HepG2 (cell line): Measurements from ENCODE around the gene EIF2AK2. TPM values are rescaled to one million over a fixed set of nuclear protein-coding genes. Genes with fewer than 3 reads are reported as not detected.

Experiments
- ATAC-seq: fragments of 200-7000 bp; cut with Tn5 transposase; 3 replicates; pipeline ENCODE4 v1.9.1; 2020; ENCODE audit warnings: mild to moderate bottlenecking, moderate library complexity
- BruUV-seq: library from RNA; stranded (reverse); fragments of 400-500 nt; replicated peaks from 2 replicates; lab custom pipeline; 2021; lab: Mats Ljungman, UMichigan
- CTCF ChIA-PET: fragments of 300-600 bp; formaldehyde crosslinking; extraction: SDS; loops from one replicate; lab custom pipeline; 2021; ENCODE audit warnings: low total read pairs, inconsistent platforms, low intra/inter-chr PET ratio; lab: Yijun Ruan, JAX
- POLR2A ChIA-PET: fragments of 350-600 bp; sonication (Branson Sonifier 250); formaldehyde crosslinking; loops from one replicate; lab custom pipeline; 2020; ENCODE audit warnings: antibody characterized with exemption, inconsistent platforms; lab: Yijun Ruan, JAX
- DNase-seq: peaks from one replicate; pipeline ENCODE4 v3.0.0-alpha.2; 2015; ENCODE audit warnings: low spot score
- FAIRE-seq: peaks from 3 replicates; lab custom pipeline; 2011; peaks lifted over from hg19 to GRCh38; lab: Jason Lieb, UNC
- H2AFZ ChIP-seq: one replicate; pipeline ENCODE4 v1.6.1; 2011; ENCODE audit warnings: low read length, inconsistent platforms
- H3K27ac ChIP-seq: fragments of 300-600 bp; 3 replicates; pipeline ENCODE4 v1.8.0; 2011; ENCODE audit warnings: mixed run types, mild to moderate bottlenecking, mixed read lengths, low read length, inconsistent platforms; ENCODE audit not compliant: insufficient read depth; ENCODE audit errors: extremely low read length
- H3K27me3 ChIP-seq, 2 experiments: fragments of 200-600 bp in 1 of 2; 2 replicates in 1 of 2; 3 replicates in 1 of 2; pipeline versions ENCODE4 v1.6.0 to v1.8.0; 2011; ENCODE audit warnings: low read length in 2 of 2, mild to moderate bottlenecking in 2 of 2, moderate library complexity in 2 of 2, inconsistent platforms in 1 of 2; ENCODE audit not compliant: insufficient read depth in 2 of 2, control insufficient read depth in 1 of 2
- H3K36me3 ChIP-seq, 2 experiments: fragments of 200-600 bp in 1 of 2; replicated peaks in 1 of 2; 2 replicates in 1 of 2; 3 replicates in 1 of 2; pipeline versions ENCODE4 v1.5.1 to v1.8.0; 2011; ENCODE audit warnings: low read length in 2 of 2, inconsistent platforms in 1 of 2; ENCODE audit not compliant: insufficient read depth in 2 of 2, control insufficient read depth in 1 of 2
- H3K4me1 ChIP-seq: 2 replicates; pipeline ENCODE4 v1.5.1; 2012; ENCODE audit warnings: low read length, inconsistent platforms; ENCODE audit not compliant: insufficient read depth
- H3K4me2 ChIP-seq: 2 replicates; pipeline ENCODE4 v1.6.0; 2011; ENCODE audit warnings: low read depth, low read length, inconsistent platforms
- H3K4me3 ChIP-seq, 3 experiments: fragments of 200-600 bp in 1 of 3; sonication (generic), shearing (Covaris generic) in 1 of 3; replicated peaks in 1 of 3; 2 replicates each; pipeline ENCODE4 v1.5.1; 2011 to 2016; ENCODE audit warnings: low read length in 3 of 3, inconsistent platforms in 2 of 3, low read depth in 2 of 3, mild to moderate bottlenecking in 2 of 3, control low read depth in 1 of 3, mixed read lengths in 1 of 3; ENCODE audit not compliant: insufficient read depth in 1 of 3
- H3K79me2 ChIP-seq: one replicate; pipeline ENCODE4 v1.6.1; 2011; ENCODE audit warnings: low read length, inconsistent platforms; ENCODE audit not compliant: insufficient read depth
- H3K9ac ChIP-seq: 2 replicates; pipeline ENCODE4 v1.6.0; 2011; ENCODE audit warnings: mild to moderate bottlenecking, low read depth, low read length, inconsistent platforms; ENCODE audit not compliant: insufficient read depth
- H3K9me3 ChIP-seq: 2 replicates; pipeline ENCODE4 v1.5.1; 2012; ENCODE audit warnings: mild to moderate bottlenecking, low read length
- H4K20me1 ChIP-seq: 2 replicates; pipeline ENCODE4 v1.6.0; 2011; ENCODE audit warnings: inconsistent platforms, mild to moderate bottlenecking, low read length, moderate library complexity; ENCODE audit not compliant: insufficient read depth
- CREM ChIP-seq, 2 experiments: sonication (generic) in 1 of 2; formaldehyde crosslinking in 1 of 2; IDR thresholded peaks; 2 replicates each; pipeline versions ENCODE4 v1.4.0 to v1.6.1; 2016 to 2020; ENCODE audit warnings: antibody characterized with exemption in 1 of 2, mild to moderate bottlenecking in 1 of 2, missing genetic modification reagents in 1 of 2
- PHF5A ChIP-seq: IDR thresholded peaks from one replicate; pipeline ENCODE4 v1.6.1; 2018; ENCODE audit warnings: low read depth, missing genetic modification reagents; ENCODE audit not compliant: unreplicated experiment
- ZNF614 ChIP-seq: IDR thresholded peaks from 2 replicates; pipeline ENCODE4 v1.6.1; 2018; ENCODE audit warnings: missing biosample characterization, missing genetic modification reagents, inconsistent platforms, borderline replicate concordance
- WGBS: methylation state at CpG from one replicate; pipeline ENCODE4 v1.1.6; 2017; ENCODE audit warnings: low lambda C conversion rate; 5-methylcytosine and 5-hydroxymethylcytosine counted together
- in situ Hi-C: cut with HindIII; loops from 2 replicates; pipeline ENCODE4 v1.10.0; 2017; ENCODE audit warnings: low pct_unique_long_range_greater_than_20kb; ENCODE audit not compliant: extremely low pct_ligation_motif_present
- intact Hi-C: fragments of 100-400 bp; cut with micrococcal nuclease; formaldehyde crosslinking; loops from one replicate; pipeline ENCODE4 v1.10.0; 2022; ENCODE audit not compliant: unreplicated experiment
- polyA plus RNA-seq, 8 experiments: library from polyadenylated mRNA; depleted of rRNA in 3 of 8; stranded (reverse) in 7 of 8; unstranded in 1 of 8; fragments of >200 nt; fragmentation: Illumina TruSeq in 4 of 8; extraction: Trizol in 4 of 8; gene quantifications; 2 replicates each; pipeline versions ENCODE4 v1.2.1 to v1.2.3, GENCODE V29; 2011 to 2016; ENCODE audit warnings: low read depth in 4 of 8, missing spikeins in 1 of 8, mixed read lengths in 1 of 8; ENCODE audit not compliant: insufficient read depth in 1 of 8
- total RNA-seq, 5 experiments: library from RNA; depleted of rRNA; stranded (reverse); fragments of >200 nt; fragmentation: Illumina TruSeq; extraction: Trizol; gene quantifications; 2 replicates each; pipeline ENCODE4 v1.2.3, GENCODE V29; 2016; ENCODE audit warnings: low read depth in 1 of 5

EIF2AK2 gene
- total and polyA plus RNA-seq, 2 of the 13 experiments (the other 11 are each of a cell fraction or from before 2014, with no cell fraction given), result 10.2 to 26.1 TPM

GRCh38 chr2:37105150-37105549 lies 51.6 kb downstream of the EIF2AK2 start:
- DNase-seq, result no peak
- Histone ChIP-seq H4K20me1 (no peaks in the 10 kb centered on the region), H3K4me3 (no peak overlapping the region), H3K4me2 (no peak overlapping the region), H2AFZ (no peak overlapping the region), H3K9ac (no peak overlapping the region), H3K27me3 (no peaks in the 10 kb centered on the region), H3K4me1 (peaks cover 15% of the 10 kb centered on the region), H3K9me3 (no peaks in the 10 kb centered on the region), H3K27ac (no peak overlapping the region), H3K79me2 (no peaks in the 10 kb centered on the region), H3K36me3 (peaks cover 7 to 36% of the 10 kb centered on the region in 2 experiments)
- TF ChIP-seq ZNF614 (CRISPR knock-in tag), result no peak
- CTCF ChIA-PET, result no interaction called here
- in situ Hi-C loops (no loop called here), intact Hi-C loops (no loop called here)
- no peak for ATAC-seq
- FAIRE-seq, result no peak
- POLR2A ChIA-PET, result no interaction called here
- no TSS peak for BruUV-seq
- WGBS, result 98% methylated on average over 5 of the region's 5 CpGs

DNA sequence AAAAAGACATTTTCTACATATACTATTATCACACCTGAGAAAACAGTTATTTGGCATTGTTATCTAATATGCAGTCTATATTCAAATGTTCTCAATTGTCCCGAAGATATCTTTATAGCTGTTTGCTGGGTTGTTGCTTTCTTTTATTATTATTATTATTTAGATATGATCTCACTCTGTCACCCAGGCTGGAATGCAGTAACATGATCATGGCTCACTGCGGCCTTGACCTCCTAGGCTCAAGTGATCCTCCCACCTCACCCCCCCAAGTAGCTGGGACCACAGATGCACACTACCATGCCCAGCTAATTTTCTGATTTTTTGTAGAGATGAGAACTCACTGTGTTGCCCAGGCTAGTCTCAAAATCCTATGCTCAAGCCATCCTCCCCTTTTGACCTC lies 52.6 kb downstream of the EIF2AK2 start:
- Histone ChIP-seq H3K27ac (peak overlapping the region; percentile 8), H3K9me3 (no peaks in the 10 kb centered on the region), H3K4me2 (no peak overlapping the region), H2AFZ (no peak overlapping the region), H4K20me1 (no peaks in the 10 kb centered on the region), H3K4me1 (peaks cover 15% of the 10 kb centered on the region), H3K79me2 (no peaks in the 10 kb centered on the region), H3K9ac (no peak overlapping the region), H3K36me3 (peaks cover 7 to 29% of the 10 kb centered on the region in 2 experiments), H3K4me3 (no peak overlapping the region), H3K27me3 (no peaks in the 10 kb centered on the region)
- no TSS peak for BruUV-seq
- DNase-seq (peak; percentile 12), FAIRE-seq (no peak), ATAC-seq (no peak)
- in situ Hi-C loops, result no loop called here
- CTCF ChIA-PET, result no interaction called here
- intact Hi-C loops, result no loop called here
- 95% methylated on average over 2 of the region's 2 CpGs for WGBS
- POLR2A ChIA-PET, result no interaction called here
- TF ChIP-seq CREM (IDR thresholded peaks at IDR 0.05) (0 out of 2 replicates have a peak, but pooled peaks have one; percentile 1), CREM (CRISPR knock-in tag; IDR thresholded peaks at IDR 0.05) (no peak), PHF5A (CRISPR knock-in tag) (no peak)
